HG03095 (cell line): ENCODE measurements around the gene TNFSF13.
"Not testable (repeated sequence)": the region's sequence is repeated elsewhere in the genome, so short reads cannot be mapped to it uniquely, and the experiment has no call there.

ENCODE experiments used
- ATAC-seq: cut with Tn5 transposase; IDR thresholded peaks from one replicate; pipeline ENCODE4 v1.9.1; 2021; ENCODE audit warnings: moderate library complexity; ENCODE audit not compliant: unreplicated experiment

Gene TNFSF13

GRCh38 chr17:7589204-7589868 lies 30.8 kb downstream of the TNFSF13 start:
- ATAC-seq, result no peak

GRCh38 chr17:7589891-7590691 lies 31.5 kb downstream of the TNFSF13 start, which contains the start of gene SOX15:
Gene SOX15, minus strand, starts transcription at chr17:7590094. Its CDS starts 418 bp downstream, at chr17:7589676.
- ATAC-seq, result no peak

DNA sequence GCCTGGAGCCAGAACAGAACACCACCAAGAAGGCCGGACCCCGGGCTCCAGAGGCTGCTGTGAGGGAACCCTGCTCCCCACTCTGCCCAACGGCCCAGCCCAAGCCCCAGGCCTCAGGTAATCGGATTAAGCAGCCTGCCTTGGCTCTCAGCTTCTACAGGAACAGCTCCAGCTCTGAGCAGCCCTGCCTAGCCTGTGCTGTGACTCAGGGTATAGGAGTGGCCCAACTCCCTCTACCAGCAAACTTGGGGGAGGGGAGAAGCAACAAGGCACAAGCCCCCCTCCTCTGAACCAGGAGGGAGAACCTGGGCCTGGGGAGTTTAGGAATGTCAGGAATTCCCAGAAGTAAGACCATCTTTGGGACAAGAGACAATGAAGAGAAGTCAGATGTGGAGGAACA lies 32.2 kb downstream of the TNFSF13 start:
- no peak for ATAC-seq

- ATAC-seq, result no peak
Measured at GRCh38 chr17:7591596-7591995, 33.0 kb downstream of the TNFSF13 start.

DNA sequence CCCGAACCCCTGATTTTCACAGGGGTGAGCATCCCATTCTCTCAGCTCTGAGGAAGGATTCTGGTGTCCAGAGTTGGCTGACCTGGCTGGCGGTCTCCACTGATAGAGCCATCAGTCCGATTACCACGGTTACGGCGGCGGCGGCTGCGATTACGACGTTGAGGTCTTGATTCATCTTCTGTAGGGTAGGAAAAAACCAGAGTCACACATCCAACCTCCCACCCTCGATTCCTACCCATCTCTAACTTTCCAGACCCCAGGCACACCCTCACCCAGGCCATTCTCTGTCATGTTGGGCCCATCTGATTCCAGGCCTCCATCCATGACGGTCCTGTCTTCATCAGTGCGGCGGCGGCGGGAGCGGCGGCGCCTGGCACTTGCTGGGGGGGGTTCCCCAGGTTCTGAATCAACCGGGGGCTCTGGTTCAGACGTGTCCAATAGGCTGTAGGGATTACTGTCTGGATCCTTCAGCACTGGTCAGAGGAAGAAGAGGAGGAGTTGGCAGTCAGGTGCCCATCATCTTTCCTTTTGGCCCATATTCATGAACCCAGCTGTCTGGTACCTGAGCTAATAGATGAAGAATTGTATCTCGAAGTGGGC lies 34.0 kb downstream of the TNFSF13 start:
- no peak for ATAC-seq

DNA sequence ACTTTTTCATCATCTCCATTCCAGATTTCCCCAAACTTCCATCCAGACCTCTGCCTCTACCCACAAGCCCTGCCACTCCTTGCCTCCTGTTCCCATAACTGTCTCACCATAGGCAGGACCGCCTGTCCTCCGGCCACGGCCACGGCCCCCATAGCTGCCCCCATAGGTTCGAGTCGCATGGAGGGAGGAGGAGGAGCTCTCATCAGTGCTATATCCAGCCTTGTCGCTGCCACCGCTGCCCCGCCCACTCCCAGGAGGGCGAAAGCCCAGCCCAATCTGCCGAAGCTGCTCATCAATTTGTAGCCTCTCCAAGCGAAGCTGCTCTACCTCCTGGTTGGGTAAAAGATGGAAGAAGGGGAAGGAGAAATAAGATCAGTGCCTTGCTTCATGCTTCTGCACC lies 34.7 kb downstream of the TNFSF13 start:
- ATAC-seq, result no peak

DNA sequence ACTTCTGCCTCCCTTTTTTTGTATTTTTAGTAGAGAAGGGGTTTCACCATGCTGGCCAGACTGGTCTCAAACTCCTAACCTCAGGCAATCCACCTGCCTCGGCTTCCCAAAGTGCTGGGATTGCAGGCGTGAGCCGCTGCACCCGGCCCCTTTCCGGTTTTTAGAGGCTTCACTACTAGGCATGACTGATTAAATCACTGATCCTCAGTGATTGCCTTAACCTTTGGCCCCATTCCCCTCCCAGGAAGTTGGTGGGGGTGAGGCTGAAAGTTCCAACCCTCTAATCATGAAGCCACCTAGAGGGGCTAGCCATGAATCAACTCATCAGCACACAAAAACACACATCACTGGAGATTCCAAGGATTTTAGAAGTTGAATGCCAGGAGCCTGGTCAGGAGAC lies 39.0 kb downstream of the TNFSF13 start:
- ATAC-seq, result not testable (repeated sequence)

GRCh38 chr17:7606280-7606679 lies 47.7 kb downstream of the TNFSF13 start:
- no peak for ATAC-seq

- ATAC-seq, result no peak
Measured at GRCh38 chr17:7610641-7611040, 52.1 kb downstream of the TNFSF13 start.
